HG02938 (cell line): Measurements from ENCODE around the gene KIF26A.

Experiments
- ATAC-seq: cut with Tn5 transposase; IDR thresholded peaks from one replicate; pipeline ENCODE4 v1.9.1; 2021; ENCODE audit warnings: mild to moderate bottlenecking, moderate library complexity; ENCODE audit not compliant: unreplicated experiment

Gene KIF26A

DNA sequence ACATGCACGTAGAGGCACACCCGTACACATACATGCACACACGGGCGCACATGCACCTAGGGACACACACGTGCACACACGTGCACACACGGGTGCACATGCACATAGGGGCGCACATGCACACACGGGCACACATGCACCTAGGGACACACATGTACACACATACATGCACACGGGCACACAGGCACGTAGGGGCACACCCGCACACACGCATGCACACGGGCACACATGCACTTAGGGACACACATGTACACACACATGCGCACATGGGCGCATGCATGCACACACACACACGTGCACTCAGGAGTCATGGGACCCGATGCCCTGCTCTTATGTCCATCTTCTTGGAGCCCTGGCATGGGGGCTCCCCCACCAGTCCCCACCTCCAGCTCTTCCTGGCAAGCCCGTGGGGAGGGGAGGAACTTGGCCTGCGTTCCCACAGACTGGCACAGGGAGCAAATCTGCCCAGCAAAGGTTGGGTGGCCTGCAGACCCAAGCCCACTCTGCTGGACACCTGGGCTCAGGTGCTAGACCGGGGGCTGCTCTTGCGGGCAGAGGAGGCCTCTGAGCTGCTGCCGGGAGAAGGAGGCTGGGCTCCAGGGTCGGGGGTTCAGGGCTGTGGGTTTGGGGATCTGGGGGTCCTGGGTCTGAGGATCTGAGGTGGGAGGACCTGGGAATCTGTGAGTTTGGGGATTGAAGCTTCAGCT lies 51.4 kb downstream of the KIF26A start:
- ATAC-seq = no peak

DNA sequence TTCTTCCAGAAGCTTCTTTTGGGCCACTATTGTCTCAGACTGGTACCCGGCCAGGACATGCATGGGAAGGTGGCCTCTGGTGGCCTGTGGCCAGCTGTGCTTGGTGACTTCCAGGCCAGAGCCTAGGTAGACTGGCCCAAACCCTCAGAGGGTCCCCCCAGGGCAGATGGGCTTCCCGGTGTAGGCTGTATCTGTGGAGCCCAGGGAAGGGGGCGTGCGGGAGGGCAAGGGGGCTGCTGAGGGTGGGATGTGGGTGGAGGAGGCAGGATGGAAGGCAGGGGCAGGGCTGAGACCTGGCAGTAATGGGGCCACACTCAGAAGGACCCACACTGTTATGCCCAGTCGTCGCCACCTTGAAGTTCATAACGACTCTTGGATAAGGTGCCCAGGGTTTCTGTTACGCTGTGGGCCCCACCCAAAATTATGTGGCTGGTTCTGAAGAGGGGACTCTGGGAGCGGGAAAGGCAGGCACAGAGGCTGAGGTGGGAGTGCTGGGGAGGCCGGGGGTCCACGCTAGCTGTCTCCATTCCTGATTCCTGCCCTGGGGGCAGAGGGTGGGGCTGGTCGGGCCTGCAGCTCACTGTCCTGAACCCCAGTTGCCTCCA lies 52.1 kb downstream of the KIF26A start:
- ATAC-seq = no peak

DNA sequence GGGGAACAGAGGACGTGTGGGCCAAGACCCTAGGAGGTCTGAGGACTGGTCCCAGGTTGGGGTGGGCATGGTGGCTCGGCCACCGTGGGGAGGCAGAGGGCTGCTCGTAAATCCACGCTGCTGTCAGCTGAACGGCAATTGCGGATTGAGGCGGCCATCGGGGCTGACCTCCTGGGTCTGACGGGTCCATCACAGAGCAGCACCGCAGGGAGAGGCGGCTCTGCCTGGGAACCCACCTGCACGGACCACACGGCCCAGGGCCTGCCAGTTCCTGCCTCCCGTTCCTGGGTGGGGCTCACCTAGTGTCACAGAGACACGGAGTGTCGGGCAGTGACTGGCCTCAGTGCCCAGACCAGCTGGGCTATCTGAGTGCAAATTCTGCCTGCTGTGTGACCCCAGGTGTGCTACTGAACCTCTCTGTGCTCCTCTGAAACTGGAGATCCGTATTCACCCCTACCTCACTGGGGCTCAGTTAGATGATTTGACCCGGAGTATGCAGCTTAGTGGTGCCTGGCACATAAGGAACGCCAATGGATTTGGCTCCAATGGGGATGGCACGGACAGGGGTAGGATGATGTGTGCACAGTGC lies 53.1 kb downstream of the KIF26A start:
- no peak for ATAC-seq

DNA sequence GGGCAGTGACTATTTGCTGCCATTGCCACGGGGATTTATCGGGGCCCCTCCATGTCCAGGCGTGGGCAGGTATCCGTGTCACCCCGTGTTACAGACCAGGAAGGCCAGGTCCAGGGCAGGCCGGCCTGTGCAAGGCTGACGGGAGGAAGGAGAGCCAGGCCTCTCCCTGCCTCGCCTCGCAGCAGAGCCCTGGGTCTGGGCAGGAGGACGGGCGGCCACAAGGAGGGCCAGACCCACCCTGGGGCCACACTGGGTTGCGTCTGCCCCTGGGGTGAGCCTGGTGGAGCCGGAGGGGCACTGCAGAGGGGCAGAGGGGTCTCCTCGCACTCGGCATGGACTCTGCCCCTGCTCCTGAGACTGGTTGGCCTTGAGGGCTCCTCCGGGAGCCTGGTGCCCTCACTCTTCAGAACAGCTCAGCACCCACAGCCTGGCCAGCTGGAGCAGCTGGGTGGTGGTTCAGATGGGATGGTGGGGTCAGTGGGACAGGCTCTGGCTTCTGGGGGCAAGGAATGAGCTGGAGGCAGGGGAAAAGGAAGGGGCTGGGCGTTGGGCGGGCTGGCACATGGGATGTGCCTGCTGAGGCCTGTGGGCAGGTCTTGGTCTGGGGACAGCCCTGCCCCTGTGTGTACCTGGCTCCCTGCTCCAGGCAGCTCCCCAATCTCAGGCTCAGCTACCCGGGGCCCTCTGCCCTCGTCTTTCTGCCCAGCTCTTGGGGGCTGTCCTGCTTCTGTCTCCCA lies 53.9 kb downstream of the KIF26A start:
- ATAC-seq = no peak

DNA sequence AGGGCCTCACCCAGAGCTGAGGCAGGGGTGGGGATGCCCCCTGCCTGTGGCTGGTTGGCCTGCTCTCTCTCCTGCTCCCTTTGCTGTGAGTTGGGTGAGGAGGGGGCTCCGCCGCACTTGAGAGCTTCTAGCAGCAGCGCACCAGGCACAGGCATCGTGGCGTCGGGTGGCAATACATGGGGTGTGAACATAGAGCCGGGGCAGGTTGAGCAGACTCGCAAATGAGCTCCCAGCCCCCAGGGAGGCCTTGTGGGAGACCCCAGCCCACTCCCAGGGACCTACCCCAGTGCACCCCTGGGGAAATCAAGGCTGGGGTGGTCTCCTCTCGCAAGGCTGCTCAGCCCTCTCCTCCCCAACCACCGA lies 54.5 kb downstream of the KIF26A start:
- ATAC-seq = no peak

DNA sequence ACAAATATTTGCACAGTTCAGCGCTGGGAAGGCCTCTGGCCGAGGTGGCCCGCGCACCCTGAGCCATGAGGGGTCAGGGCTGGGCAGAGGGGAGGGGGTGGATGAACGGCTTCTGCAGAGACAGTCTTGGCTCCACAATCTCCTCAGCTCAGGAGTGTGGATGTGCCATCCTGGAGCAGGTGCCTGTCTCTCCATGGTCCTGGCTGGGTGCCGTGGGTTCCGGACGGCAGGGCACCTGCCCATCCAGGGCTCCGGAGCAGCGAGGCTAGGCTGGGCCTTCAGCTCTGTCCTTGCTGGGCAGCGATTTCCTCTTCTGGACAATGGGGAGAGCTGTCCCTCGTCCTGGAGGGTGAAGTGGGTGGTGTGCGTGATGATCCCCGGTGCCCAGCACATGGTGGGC lies 55.6 kb downstream of the KIF26A start:
- ATAC-seq = no peak

DNA sequence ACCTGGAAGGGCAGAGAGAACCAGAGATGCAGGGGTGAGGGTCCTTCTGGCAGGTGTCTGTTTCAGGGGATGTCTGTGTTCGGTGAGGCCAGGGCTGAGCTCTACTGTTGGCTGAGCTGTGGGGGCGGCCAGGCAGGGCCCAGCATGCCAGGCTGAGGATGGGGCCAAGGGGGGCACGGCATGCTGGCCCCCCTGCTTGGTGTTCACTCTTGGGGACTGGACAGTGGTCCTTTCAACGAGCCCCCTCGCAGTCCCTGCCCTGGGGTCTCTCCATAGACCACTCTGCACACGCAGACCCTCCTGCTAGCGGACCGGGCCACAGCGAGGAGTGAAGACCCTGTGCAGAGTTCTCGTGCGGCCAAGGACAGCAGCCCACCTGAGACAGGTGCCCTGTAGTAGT lies 56.3 kb downstream of the KIF26A start:
- no peak for ATAC-seq

DNA sequence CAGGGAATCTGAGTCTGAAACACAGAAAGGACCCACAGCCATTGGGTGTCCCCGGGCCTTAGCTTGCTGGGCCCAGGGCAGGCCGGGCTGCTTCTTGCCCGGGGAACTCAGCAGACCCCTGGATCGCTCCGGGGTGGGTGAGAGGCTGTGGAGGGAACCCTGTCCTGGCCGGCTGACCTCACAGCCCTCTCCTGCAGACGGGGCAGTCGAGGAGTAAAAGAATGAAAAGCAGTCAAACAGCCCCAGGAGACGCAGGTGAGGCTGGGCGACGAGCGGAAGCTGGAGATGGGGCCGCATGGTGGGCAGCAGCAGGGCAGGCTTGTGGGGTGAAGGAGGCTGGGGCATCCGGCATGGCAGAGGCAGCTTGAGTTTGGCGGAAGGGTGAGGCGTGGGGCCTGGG lies 57.0 kb downstream of the KIF26A start:
- no peak for ATAC-seq

DNA sequence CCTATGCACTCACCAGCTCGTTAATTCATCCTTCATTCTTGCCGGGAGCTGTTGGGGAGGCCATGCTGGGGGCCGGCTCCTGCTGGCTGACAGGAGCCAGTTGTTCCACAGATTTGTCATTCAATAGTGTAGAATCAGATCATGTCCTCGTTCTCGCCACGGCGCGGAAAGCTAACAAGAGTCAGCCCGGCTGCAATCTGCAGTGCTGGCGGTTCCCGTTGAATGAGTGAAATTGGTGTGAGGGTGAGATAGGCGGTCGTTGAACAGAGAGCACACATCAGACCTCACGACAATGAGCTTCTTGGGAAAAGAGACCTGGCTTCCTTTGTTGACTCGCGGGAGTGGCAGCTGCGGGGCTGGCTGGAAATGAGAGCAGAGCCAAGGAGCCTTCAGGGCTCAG lies 57.5 kb downstream of the KIF26A start:
- ATAC-seq = no peak

DNA sequence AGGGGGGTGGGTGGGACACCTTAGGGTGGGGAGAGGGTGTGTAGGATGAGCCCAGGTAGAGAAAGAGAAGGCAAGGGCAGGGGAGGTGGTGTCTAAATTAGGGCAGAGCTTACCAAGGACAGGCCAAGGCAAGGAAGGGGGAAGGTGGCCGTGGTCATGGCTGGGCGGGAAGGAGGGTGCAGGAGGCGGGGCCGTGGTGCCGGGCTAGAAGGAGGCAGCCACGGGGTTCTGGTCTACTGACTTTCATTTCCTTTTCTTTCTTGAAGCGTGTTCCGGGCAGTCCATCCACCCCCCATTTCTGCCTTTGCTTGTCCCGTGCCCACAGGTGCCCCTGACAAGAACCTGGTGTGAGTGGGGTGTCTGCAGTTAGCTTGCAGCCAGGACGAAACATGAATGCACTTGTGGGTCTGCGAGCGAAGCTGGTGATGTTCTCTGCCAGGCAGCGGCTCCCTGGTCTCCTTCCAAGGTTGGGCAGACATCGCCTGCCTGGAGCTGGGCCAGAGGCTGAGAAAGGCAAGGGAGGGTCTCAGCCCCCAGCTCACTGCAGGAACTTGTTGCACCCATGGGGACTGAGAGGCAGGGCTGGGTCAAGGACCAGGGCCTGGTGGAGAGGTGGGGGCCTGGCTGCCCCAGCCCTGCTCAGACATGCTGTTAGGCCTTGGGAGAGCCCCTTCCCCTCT lies 58.2 kb downstream of the KIF26A start:
- ATAC-seq = no peak

DNA sequence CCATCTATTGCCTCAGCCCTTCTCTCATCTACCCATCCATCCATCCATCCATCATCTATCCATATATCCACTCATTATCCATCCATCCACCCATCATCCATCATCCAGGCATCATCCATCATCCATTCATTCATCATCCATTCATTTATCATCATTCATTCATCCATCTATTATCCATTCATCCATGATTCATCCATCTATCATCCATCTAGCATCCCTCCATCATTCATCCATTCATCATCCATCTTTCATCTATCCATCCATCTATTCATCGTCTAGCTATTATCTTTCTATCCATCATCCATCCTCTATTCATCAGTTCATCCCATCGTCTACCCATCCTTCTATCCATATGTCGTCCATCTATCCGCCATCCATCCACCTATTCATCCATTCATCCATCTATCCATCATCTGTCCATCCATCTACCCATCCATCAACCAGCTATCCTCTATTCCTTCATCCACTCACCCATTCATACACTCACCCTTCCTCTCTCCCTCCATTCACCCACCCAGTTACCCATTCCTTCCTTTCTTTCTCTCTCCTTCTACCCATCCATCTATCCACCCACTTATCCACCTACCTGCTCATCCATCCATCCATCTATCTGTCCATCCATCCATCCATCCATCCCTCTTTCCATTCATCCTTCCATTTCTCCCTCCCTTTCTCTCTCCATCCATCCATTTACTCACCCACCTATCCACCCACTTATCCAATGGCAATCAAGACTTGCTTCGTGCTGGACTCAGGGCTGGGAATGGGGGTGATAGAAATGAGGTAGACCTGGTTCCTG lies 59.3 kb downstream of the KIF26A start:
- ATAC-seq = no peak

DNA sequence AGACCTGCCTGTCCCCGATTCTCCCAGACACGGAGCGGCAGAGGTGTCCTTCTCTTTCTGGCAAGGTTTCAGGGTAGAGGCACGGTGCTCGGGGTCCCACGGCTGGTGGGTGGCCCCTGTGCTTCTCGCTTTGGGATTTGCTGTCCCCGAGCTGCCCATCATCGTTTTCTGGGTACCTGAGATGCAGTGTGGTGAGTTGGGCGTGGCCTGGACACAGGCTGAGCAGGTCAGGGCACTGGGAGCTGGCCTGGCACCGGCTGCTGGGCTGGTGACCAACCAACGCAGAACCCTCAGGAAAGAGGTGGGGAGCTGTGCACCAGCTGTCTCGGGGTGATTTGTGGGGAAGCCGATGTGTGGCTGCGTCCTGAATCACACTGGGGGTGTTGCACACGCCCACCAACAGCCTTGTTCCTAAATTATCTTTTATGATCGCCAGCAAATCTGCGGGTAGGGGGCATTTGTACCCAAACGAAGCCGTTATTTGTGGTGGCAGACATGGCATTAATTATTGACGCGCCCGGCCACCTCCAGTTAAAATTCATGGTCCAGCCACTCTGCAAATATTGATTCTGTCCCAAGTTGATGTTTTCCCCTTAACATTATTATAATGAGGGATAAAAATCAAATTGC lies 61.0 kb downstream of the KIF26A start:
- no peak for ATAC-seq

DNA sequence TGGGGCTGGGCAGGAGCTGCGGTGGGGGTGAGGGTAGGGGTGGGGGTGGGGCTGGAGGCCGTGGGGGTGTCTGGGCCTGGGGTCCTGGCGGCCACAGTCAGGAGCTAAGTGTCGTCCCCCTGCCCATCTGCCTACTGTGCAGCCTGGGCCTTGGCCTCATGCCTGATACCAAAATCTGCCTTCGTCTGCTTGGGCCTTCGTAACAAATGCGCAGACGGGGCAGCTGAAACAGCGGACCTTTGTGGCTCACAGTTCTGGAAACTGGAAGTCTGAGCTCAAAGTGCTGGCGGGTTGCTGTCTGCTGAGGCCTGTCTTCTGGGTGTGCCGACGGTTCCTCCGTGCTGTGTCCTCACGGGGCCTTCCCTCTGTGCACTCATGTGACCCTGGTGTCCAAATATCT lies 61.7 kb downstream of the KIF26A start:
- ATAC-seq = no peak

DNA sequence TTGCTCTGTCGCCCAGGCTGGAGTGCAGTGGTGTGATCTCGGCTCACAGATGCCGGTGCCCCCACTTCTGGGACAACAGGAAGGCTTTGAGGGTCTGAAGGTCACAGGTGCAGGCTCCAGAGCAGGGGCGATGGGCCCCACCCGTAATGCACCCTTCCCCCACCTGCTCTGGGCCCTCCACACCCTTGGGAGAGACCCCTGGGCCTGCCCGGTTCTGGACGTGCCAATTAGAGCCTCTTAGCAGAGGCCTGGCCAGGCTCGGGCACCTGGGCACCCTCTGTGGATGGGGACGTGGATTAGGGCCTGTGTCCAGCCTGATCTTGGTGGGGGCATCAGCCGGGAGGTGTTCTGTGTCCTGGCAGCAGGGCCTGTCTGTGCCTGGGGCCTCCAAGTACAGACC lies 62.2 kb downstream of the KIF26A start:
- ATAC-seq = no peak

DNA sequence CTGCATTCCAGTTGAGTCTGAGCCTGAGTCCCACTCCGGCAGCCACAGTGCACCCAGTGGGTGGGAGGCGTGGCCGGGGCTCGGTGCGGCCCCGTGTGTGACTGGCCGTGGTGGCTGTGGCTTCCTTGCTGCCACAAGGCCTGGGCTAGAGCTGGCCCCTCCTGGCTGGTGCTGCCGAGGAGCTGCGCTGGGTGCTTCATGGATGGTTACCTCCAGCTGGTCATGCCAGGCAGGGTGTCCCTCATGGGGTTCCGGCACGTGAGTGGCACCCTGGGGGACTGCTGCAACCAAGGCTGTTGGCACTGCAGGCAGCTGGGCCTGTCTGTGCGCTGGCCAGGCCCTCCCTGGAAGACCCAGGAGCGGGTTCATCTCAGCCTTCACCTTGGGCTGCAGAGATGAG lies 62.7 kb downstream of the KIF26A start:
- ATAC-seq = no peak

DNA sequence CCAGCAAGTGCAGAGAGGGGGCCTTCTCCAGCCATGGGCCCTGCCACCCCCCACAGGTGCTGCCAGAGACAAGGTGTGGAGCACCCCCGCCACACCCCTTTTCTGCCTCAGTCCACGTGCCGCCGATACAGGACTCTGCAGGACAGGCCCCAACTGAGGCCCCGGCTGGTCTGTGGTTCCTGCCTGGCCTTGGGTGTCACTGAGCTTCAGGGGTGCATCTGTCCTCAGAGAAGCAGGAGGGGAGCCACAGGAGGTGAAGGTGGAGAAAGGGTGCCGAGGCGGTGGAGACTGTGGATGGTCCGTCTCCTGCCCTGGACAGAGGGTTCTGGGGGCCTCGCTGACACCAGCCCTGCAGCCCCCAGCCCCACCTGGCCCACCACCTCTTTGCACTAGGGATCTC lies 63.1 kb downstream of the KIF26A start:
- ATAC-seq = no peak

DNA sequence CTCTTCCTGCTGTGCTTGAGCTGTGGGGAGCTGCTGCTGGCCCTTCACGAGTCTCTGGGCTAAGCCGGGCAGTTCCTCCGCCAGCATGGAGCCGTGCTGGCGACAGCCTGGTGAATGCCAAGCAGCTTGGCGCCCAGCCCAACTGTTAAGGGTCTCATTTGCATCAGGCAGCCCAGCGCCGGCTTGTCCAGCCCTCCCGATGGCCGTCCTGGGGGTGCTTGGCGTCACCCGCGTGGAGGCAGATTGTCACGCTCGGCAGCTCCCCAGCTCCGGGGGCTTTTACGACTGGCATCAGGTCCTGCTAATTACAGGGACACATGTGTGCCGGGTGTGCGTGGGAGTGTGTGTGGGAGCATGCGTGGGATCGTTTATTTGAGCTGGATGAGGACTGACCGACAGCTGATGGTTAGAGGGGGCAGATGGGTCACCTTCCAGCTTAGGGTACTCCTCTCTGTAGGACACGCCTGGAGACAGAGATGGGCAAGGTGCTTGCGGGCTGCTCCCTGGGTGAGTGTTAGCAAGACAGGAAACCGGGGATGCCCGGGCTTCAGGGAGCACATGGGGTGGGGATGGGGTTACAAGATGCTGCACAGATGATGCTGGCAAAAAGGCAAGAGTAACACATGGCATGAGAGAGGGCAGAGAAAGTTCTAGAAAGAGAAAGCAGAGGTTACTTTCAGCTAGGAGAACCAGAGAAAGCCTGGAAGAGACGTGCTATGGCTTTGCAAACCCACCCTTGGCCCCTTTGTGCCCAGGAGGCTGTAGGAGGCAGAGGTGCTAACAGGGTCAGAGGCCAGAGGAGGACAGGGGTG lies 64.1 kb downstream of the KIF26A start:
- ATAC-seq = no peak

DNA sequence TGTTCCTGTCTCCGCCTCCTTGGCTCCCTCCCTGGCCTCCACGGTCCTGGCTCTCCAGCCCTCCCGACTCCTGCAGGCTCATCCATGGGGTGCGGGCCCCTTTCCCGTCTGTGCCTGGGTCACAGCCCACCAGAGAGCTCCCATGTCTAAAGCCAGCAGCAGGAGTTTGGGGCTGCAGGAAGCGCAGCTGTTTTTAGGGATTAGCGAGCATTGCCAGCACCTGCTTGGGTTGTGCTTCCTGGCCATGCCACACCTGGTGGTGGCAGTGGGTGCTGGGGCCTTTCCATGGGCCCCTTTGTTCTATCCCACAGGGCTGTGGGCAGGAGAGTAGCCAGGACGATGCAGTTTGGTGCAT lies 64.7 kb downstream of the KIF26A start:
- no peak for ATAC-seq

DNA sequence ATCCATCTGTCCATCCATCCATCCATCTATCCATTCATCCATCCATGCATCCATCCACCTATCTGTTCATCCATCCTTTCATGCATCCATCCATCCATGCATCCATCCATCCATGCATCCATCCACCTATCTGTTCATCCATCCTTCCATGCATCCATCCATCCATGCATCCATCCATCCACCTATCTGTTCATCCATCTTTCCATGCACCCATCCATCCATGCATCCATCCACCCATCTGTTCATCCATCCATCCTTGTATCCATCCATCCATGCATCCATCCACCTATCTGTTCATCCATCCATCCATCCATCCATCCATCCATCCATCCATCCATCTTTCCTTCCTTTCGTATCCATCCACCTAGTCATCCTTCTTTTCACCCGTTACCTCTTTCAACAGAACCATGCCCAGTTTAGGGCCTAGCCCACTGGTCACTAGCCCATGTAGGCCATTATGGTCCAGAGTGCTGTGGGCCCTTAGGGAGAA lies 66.3 kb downstream of the KIF26A start:
- no peak for ATAC-seq
